SK-N-SH treated with all-trans-retinoic acid at 6 μM for 48 hours (cell line): ENCODE results near the gene COMMD2.

Experiments
- ATAC-seq: fragments of 200-7000 bp; cut with Tn5 transposase; 3 replicates; pipeline ENCODE4 v1.9.1; 2020; ENCODE audit warnings: mild to moderate bottlenecking, moderate library complexity
- ARNTL ChIP-seq: fragments of 450-650 bp; formaldehyde crosslinking; IDR thresholded peaks from 2 replicates; pipeline ENCODE4 v1.5.0; 2020; ENCODE audit warnings: low read depth, mild to moderate bottlenecking, moderate library complexity, borderline replicate concordance
- CSDC2 ChIP-seq: fragments of 250-450 bp; sonication (Bioruptor Pico); IDR thresholded peaks from 2 replicates; pipeline ENCODE4 v1.5.0; 2020; ENCODE audit warnings: mild to moderate bottlenecking, moderate library complexity
- CSRNP3 ChIP-seq: fragments of 250-450 bp; sonication (Bioruptor Pico); IDR thresholded peaks from 2 replicates; pipeline ENCODE4 v1.5.1; 2021; ENCODE audit warnings: mild to moderate bottlenecking, moderate library complexity
- ESRRG ChIP-seq: fragments of 250-450 bp; sonication (Bioruptor Pico); IDR thresholded peaks from 2 replicates; pipeline ENCODE4 v1.6.1; 2021; ENCODE audit warnings: mild to moderate bottlenecking
- PATZ1 ChIP-seq: fragments of 250-450 bp; sonication (Bioruptor Pico); IDR thresholded peaks from 2 replicates; pipeline ENCODE4 v1.8.0; 2020; ENCODE audit warnings: mild to moderate bottlenecking, moderate library complexity, borderline replicate concordance
- POU6F1 ChIP-seq: fragments of 250-450 bp; sonication (Bioruptor Pico); IDR thresholded peaks from 2 replicates; pipeline ENCODE4 v1.8.0; 2021; ENCODE audit warnings: low read depth, mild to moderate bottlenecking, moderate library complexity, borderline replicate concordance
- RARB ChIP-seq: fragments of 250-450 bp; sonication (Bioruptor Pico); IDR thresholded peaks from 2 replicates; pipeline ENCODE4 v1.8.0; 2021; ENCODE audit warnings: mild to moderate bottlenecking, moderate library complexity
- TCF4 ChIP-seq: fragments of 250-450 bp; sonication (Bioruptor Pico); IDR thresholded peaks from 2 replicates; pipeline ENCODE4 v1.8.0; 2021; ENCODE audit warnings: mild to moderate bottlenecking, moderate library complexity, borderline replicate concordance
- TOX ChIP-seq: fragments of 250-450 bp; sonication (Bioruptor Pico); IDR thresholded peaks from 2 replicates; pipeline ENCODE4 v1.8.0; 2021; ENCODE audit warnings: mild to moderate bottlenecking, moderate library complexity, borderline replicate concordance
- TSHZ2 ChIP-seq: fragments of 250-450 bp; sonication (Bioruptor Pico); IDR thresholded peaks from 2 replicates; pipeline ENCODE4 v1.5.0; 2020; ENCODE audit warnings: mild to moderate bottlenecking, moderate library complexity
- ZNF565 ChIP-seq: fragments of 450-650 bp; formaldehyde crosslinking; conservative IDR thresholded peaks from 2 replicates; pipeline ENCODE4 v1.5.0; 2020; ENCODE audit warnings: low read depth, mild to moderate bottlenecking, moderate library complexity
- ZNF70 ChIP-seq: fragments of 450-650 bp; formaldehyde crosslinking; IDR thresholded peaks from 2 replicates; pipeline ENCODE4 v1.5.0; 2020; ENCODE audit warnings: mild to moderate bottlenecking, moderate library complexity
- ZNF8 ChIP-seq: fragments of 450-650 bp; formaldehyde crosslinking; IDR thresholded peaks from 2 replicates; pipeline ENCODE4 v1.5.0; 2020; ENCODE audit warnings: mild to moderate bottlenecking, moderate library complexity
- TF ChIP-seq, protein P1 (sequence below): fragments of 250-450 bp; sonication (Bioruptor Pico); IDR thresholded peaks from 2 replicates; pipeline ENCODE4 v1.5.1; 2020; ENCODE audit warnings: low read depth, mild to moderate bottlenecking, moderate library complexity

COMMD2 gene

DNA sequence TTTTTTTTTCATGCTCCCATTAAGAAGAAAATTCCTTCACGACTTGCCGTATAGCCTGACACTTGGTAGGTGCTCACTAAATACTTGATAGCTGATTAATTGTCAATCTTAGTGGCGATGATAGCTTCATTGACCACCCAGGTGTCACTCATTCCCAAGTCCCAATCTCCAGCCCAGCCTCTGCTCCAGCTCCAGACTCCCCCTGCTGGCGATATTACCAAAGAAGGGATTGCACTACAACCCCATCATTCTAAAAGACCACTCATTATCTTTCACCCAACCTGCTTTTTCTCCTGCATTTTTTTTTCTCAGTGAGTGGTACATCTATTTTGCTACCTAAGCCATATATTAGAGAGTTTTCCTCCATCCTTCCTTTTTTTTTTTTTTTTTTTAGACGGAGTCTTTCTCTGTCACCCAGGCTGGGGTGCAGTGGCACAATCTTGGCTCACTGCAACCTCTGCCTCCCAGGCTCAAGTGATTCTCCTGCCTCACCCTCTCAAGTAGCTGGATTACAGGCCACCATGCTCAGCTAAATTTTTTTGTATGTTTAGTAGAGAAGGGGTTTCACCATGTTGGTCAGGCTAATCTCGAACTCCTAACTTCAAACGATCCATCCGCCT lies 19.5 kb upstream of the COMMD2 start (continued):
- TF ChIP-seq CSRNP3 (CRISPR knock-in tag) (no peak), ARNTL (CRISPR knock-in tag) (no peak)
- TF ChIP-seq, protein P1, sequence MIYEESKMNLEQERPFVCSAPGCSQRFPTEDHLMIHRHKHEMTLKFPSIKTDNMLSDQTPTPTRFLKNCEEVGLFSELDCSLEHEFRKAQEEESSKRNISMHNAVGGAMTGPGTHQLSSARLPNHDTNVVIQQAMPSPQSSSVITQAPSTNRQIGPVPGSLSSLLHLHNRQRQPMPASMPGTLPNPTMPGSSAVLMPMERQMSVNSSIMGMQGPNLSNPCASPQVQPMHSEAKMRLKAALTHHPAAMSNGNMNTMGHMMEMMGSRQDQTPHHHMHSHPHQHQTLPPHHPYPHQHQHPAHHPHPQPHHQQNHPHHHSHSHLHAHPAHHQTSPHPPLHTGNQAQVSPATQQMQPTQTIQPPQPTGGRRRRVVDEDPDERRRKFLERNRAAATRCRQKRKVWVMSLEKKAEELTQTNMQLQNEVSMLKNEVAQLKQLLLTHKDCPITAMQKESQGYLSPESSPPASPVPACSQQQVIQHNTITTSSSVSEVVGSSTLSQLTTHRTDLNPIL, result no peak

DNA sequence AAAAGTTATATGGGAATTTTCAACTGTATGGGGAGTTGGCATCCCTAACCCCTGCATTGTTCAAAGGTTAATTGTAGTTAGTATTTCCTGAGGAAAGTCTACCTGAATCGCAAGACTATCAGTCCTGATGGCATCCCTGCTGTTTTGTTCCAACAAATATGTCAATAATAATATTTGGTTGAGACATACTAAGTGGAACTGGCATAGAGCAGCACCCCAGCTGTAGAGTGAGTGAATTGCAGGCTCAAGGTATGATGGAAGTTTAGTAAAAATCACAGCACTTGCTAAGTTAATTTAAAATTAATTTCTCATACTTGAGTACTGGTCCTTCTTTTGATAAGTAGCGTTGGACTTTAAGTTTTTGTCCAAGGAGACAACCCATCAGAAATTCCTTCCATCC lies 18.0 kb upstream of the COMMD2 start:
- TF ChIP-seq ZNF565 (CRISPR knock-in tag), result no peak
- TF ChIP-seq CSDC2 (CRISPR knock-in tag), result no peak
- no peak for TF ChIP-seq TOX (CRISPR knock-in tag)
- no peak for TF ChIP-seq RARB (CRISPR knock-in tag)
- no peak for TF ChIP-seq PATZ1 (CRISPR knock-in tag)
- no peak for TF ChIP-seq TSHZ2 (CRISPR knock-in tag)
- no peak for TF ChIP-seq TCF4 (CRISPR knock-in tag)
- no peak for TF ChIP-seq CSRNP3 (CRISPR knock-in tag)
- no peak for TF ChIP-seq ARNTL (CRISPR knock-in tag)
- ATAC-seq, result no peak

GRCh38 chr3:149768704-149769103 lies 16.4 kb upstream of the COMMD2 start:
- no peak for ATAC-seq
- TF ChIP-seq TOX (CRISPR knock-in tag), result no peak
- TF ChIP-seq, all 23 proteins: peak for 0

GRCh38 chr3:149767720-149768119 lies 15.4 kb upstream of the COMMD2 start:
- TF ChIP-seq CSDC2 (CRISPR knock-in tag) (no peak), ZNF565 (CRISPR knock-in tag) (no peak), ESRRG (CRISPR knock-in tag) (no peak), ZNF70 (CRISPR knock-in tag) (no peak), ARNTL (CRISPR knock-in tag) (no peak), RARB (CRISPR knock-in tag) (no peak), TOX (CRISPR knock-in tag) (no peak), PATZ1 (CRISPR knock-in tag) (no peak), POU6F1 (CRISPR knock-in tag) (no peak), ZNF8 (CRISPR knock-in tag) (no peak)
- TF ChIP-seq, protein P1, result no peak
- no peak for ATAC-seq
